Stimulated activated CD4-positive, alpha-beta T cell treated with anti-CD3 and anti-CD28 coated beads, Interleukin-15, amount 100 ng/mL, for 48 hours (primary cell): ENCODE results near the gene PMEPA1.

Experiments
- DNase-seq, 2 donors: peaks; one replicate each; pipeline ENCODE4 v3.0.0-alpha.2; 2020; ENCODE audit warnings: low read depth in 2 of 2

Gene PMEPA1

DNA sequence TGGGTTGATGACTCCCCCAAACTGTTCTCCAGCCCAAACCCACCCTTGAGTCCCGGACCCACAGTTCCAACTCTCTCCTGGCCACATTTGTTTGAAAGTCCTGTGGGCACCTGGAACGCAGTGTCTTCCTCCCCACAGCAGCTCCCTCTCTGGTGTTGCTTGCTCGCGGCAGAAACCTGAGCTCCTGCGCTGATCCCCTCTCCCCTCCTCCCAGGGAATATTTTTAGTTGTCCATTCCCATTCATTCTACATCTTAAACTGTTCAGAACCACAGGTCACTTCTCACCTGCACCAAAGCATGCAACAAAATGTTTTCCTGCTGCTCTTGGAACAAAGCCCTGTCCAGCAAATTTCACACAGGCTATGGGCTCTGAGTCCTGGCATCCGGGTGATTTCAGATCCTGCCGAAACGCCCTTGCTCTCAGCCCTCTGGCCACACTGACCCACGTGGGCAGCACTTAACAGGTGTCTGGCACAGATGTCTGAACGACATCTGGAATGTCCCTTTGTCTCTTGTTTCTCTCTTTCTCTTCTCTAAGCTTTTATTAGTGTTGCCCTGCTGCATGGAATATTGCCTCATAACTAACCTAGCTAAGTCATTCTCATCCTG lies 27.0 kb upstream of the PMEPA1 start:
- no peak for DNase-seq

DNA sequence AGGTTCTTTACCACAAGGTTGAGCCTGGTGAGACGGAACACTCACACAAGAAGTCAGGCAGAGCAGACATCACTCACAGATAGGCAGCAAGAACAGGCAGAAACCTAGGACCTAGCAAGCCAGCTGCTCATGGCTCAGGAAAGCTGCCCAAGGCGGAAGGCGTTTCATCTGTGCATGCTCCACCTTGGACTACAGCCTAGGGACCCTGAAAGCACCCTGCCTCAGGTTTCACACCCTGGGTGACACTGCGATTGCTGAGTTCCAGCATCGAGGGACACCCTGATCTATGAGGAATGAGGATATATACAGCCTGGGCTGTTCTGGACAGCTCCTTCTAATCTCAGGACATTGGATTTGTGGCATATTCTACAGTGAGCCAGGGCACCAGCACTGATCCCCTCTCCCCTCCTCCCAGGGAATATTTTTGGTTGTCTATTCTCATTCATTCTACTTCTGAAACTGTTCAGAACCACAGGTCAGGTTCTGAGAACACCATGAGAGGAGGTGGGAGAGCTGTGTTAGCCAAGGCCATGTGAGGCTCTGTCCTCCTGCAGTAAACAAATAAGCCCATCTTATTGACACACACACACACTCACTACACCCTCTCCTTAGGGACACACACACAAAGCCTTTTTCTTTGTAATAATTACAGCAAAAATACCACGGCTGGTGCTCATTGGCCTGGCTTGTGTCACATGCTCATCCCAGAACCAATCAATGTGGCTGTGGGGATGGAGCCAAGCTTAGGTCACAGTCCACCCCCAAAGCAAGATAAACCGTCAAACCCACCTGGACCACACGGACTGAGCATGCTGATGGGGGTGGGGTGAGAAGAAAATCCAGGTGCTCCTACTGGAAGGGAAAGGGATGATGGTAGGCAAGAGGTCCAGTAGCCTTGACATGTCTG lies 26.3 kb upstream of the PMEPA1 start:
- no peak for DNase-seq

- no peak for DNase-seq
Observed at GRCh38 chr20:57734754-57735153, 24.9 kb upstream of the PMEPA1 start.

- no peak for DNase-seq
Observed at GRCh38 chr20:57732226-57732625, 22.4 kb upstream of the PMEPA1 start.

DNA sequence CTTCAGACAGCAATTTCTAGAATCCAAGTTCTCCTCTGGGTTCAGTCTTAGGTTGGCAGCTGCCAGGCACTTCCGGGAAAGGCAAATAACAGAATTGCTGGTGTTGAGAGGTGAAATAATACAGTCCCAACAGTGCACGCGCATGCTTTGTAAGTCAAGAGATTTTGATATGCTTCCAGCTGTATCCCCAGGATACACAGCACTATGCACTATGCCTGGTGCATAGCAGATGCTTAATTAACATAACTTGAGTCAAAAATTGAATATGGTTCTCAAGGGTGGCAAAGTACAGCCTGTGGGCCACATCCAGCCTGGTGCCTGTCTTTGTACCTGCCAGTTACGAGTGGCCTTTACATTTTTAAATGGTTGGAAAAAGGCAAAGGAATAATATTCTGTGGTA lies 18.9 kb upstream of the PMEPA1 start:
- DNase-seq: no peak

DNA sequence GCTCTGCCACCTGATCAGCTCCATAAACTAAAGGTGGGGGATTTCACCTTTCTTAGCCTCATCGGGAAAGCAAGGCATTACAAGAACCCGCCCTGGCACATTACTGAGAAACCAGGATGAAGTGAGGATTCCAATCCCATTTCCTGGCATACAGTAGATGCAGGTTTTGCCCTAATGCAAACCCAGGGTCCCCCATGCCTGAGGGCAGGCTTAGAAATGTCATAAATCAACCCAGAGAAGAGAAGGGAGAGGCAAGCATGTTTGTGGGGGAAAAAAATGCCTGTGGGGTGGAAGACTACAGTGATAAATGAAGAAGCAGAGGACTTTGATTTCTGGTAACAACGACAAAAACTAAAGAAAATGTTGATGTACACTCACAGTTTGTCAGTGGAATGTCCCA lies 18.0 kb upstream of the PMEPA1 start:
- no peak for DNase-seq

GRCh38 chr20:57725636-57726035 lies 15.8 kb upstream of the PMEPA1 start:
- DNase-seq: no peak

DNA sequence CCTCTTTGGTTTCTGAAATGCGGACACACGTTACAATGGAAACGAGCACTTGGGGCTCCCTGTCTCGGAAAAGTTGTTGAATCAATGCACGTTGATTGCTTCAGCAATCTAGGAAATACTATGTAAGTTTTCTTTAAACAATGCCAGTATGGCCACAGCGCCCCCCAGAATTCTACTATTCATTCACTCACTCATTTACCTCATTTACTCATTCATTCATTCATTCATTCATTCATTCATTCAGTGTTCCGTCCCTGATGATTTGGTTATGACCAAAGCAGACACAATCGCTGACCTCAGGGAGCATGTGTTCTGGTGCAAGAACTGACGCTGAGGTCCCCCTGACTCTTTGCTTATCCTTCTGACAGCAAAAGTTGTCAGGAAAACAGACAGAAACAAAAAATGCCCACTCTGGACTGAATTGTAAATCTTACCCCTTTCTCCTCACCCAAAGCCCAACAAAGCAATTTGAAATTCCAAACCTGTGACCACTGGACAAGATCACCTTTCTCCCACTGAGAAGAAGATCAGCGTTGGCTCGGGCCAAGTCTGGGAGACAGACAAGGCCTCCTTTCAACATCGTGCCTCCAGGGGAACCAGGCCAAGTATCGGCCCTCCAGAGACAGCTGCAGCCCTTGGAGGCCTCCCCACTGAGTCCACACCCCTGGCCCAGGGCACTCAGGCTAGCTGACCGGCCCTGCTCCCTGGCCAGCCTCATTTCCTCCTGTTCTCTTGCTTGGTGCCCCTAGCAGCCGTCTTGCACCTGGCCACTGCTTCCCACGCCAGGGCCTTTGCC lies 15.0 kb upstream of the PMEPA1 start:
- DNase-seq: no peak

DNA sequence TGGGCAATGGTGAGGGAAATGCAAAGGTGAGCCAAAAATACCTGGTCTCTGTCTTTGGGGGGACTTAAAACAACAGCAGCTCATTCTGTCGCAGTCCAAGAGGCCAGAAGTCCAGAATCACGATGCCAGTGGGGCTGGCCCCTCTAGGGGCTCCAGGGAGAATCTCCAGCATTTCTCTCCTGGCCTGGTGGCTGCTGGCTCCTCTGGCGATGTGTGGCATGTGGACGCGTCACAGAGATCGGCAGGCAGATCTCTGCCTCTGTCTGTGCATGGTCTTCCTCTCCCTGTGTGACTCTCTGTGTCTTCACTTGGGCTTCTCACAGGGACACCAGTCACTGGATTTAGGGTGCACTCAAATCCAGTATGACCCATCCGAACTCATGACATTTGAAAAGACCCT lies 14.0 kb upstream of the PMEPA1 start:
- no peak for DNase-seq

- no peak for DNase-seq
Observed at GRCh38 chr20:57719951-57720350, 10.1 kb upstream of the PMEPA1 start.

DNA sequence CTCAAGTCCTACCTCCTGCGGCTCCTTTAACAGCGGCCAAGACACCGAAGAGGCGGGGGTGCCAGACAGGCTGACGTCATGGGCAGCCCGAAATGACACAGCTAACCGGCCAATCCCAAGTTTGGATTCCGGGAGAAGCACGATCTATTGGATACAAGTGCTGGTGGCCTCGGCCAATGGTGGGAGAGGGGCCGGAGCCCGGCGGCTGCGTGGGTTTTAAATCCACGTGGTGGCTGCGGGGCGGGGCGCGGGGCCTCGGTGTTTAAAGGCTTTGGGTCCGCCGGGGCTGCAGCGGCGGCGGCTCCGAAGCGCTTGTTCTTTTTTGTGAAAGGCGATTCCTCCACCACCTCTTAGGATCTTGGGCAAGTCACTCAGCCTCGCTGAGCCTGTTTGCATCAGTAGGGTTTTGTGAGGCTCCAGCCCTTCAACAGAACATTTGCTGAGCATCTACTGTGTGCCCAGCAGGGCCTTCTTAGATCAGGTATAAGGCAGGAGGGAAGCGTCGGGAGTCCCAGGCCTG lies 8.7 kb upstream of the PMEPA1 start:
- DNase-seq: peak; percentile 89

DNA sequence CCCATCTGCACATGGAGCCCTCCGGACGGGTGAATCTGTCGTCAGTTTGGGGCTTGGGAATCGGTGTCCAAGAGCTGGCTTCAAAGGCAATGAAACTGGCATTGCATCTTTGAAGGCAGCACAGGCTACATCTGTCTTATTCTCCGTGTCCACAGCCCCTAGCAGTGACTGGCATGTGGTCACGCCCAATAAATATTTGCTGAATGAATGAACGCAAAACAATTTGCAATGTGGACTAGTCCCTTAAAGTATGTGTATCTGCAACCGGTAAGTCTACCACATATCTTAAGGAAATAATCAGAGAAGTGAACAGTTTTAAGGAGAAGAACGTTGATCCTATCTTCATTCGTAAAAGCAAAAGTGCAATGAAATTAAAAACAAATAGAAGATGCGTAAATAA lies 8.0 kb upstream of the PMEPA1 start:
- no peak for DNase-seq

GRCh38 chr20:57716901-57717300 lies 7.1 kb upstream of the PMEPA1 start:
- DNase-seq: no peak

DNA sequence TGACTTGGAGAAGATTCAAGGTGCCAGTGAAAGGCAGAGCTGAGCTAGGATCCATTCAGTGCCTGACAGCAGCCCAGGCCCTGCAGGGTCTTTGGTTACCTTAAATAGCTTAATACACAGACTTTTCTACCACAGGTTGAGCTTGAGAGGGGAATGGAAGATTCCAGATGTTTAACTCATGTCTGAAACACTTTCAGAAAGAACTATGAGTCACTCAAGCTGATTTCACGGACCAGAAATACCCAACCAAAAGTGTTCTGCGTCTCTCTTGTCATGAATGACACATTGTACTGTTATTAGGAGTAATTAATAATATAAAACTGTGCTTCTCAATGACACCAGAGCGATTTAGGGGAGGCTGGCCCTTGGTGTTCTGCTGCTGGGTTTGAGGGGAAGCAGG lies 6.4 kb upstream of the PMEPA1 start:
- no peak for DNase-seq

DNA sequence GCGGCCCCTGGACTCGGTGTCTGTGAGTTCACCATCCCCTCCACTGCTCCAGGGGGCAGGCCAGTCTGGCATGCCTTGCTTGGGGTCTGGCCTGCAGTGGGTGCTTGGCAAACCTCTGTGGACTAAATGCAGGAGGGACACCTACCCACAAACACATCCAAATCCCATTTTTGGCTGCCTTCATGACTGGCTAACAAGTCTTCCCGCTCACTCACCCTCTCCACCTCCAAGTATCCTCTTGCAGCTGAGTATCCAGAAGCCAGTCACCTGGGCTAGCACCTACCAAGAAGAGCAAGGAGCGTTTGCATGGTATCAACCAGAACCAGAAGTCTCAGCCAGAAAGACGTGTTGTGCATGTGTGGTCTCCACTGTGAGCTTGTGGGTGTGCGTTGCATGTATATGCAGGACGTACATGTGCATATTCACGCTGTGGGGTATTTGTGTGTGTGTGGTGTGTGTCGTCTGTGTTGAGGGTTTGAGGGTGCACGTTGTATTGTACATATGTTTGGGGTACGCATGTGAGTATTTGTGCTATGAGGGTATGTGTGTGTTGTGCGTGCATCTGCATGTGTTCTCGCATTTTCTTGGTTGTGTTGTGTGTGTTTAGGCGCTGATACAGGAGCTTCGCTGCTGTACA lies 5.6 kb upstream of the PMEPA1 start:
- DNase-seq: no peak

DNA sequence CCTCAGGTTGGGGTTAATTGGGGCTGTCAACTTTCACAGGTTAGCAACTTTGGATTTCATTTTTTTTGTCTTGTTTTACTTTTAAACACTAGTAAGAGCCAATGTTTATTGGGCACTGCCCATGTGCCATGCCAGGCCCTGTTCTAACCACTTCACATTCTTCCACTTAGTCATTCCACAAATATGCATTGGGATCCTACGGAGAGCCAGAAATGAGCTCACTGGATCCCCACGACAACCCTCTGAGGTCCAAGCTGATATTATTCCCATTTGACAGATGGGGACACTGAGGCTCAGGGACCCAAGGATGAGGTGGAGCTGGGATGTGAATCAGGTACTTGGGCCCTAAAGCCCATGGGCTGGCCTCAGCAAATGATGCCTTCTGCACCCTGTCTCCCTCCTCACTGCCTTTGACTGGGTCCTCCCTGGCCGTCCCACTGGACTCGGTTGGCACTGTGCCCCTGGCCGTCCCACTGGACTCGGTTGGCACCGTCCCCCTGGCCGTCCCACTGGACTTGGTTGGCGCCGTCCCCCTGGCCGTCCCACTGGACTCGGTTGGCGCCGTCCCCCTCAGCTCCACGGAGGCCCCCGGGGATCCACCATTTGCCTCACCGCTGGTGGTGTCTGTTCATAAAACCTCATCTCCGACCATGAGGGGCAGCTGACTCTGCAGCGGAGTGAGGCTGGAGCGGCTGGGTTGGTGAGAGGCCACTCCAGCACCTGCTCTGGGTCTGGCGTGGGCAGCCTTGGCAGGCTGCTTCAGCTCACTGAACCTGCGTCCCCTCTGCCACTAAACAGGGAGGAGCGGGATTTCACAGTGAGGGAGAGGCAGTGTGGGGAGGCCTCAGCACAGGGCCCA lies 4.8 kb upstream of the PMEPA1 start:
- no peak for DNase-seq

DNA sequence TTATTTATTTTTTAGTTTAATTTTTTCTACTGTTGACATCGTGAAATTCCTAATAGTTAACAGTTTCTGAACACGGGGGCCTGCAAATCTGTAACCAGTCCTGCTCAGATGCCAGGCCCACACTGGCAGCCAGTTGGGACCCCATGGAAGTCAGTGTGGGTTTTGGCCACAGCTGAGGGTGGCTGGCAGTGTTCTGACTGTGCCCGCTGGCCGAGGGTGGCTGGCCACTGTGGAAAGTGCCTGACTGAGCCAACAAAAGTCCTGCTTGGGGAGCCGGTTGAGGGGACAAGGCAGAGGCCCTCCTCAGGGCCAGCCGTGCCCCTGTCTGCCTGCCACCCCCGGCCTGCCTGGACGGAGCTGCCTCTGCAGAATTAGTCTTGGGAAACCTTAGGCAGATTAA lies 4.1 kb upstream of the PMEPA1 start:
- DNase-seq: no peak

- DNase-seq: no peak
Observed at GRCh38 chr20:57713505-57713903, 3.7 kb upstream of the PMEPA1 start.

DNA sequence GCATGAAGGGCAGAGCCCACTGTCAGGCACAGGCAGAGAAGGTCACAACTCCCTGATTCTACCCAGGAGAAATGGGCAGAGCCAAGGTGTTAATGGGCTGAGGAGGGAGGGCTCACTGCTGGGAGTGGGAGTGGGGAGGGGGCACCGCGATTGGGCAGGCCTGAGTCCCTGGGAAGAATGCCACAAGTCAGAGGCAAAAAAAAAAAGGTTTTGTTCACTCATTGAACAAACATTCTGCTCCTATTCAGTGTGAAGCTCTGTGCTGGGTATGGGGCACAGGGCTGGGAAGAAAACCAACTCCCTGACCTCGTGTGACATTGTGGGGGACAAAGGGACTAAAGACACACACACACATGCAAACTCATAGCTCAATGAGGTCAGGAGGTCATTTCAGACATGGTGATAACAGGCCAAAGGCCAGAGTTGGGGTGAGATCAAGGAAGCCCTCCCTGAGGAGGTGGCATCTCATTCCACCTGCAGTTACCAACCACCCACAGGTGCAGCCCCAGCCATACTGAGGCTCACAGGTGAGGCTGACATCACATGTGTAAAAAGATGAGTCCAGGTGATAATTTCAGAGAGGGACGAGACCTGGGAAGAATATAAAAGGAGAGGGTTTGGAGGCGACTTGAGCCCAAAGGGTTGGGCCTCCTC lies 3.2 kb upstream of the PMEPA1 start:
- DNase-seq: no peak

DNA sequence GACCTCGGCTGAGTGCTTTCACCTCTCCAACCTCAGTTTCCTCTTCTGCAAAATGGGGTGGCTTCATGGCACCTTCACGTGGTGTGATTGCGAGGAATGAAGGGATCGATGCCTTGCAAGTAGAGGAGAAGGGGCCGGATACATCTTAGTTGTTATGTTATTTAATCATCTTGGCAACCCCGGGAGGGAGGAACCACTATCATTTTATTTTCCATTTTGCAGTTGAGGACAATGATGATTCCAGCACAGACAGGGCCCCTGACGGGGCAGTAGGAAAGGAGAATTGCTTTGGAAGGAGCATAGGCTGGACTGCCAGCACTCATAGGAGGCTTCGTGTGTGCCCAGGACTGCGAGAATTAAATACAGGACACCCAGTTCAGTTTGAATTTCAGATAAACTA lies 2.5 kb upstream of the PMEPA1 start:
- DNase-seq: no peak
